Suprapubic skin (tissue), 4 donors: Measurements from ENCODE around the gene GPBAR1.

Experiments used
- CTCF ChIP-seq, 2 donors: fragments of 200-600 bp in 1 of 2; fragments of 450-650 bp in 1 of 2; sonication (generic) in 1 of 2; IDR thresholded peaks; one replicate each; pipeline ENCODE4 v1.5.1; 2016 to 2019; ENCODE audit warnings: antibody characterized with exemption in 2 of 2, mild to moderate bottlenecking in 1 of 2, moderate library complexity in 1 of 2
- POLR2A ChIP-seq, 2 donors: fragments of 450-650 bp; IDR thresholded peaks; one replicate each; pipeline ENCODE4 v1.6.1; 2017; ENCODE audit warnings: antibody characterized with exemption in 2 of 2, mild to moderate bottlenecking in 2 of 2, moderate library complexity in 2 of 2
- POLR2AphosphoS5 ChIP-seq, 3 donors: sonication (generic); formaldehyde crosslinking; IDR thresholded peaks; one replicate each; pipeline ENCODE4 v1.6.1; 2017; ENCODE audit warnings: antibody characterized with exemption in 3 of 3

- TF ChIP-seq CTCF (IDR thresholded peaks at IDR 0.05): no peak
- no peak for TF ChIP-seq POLR2A (IDR thresholded peaks at IDR 0.05)
- TF ChIP-seq POLR2AphosphoS5 (IDR thresholded peaks at IDR 0.05): no peak
Observed at GRCh38 chr2:218291318-218292047, 30.7 kb downstream of the GPBAR1 start.
